GM19238 (cell line): ENCODE data around the gene RUNX3.
"Not testable (repeated sequence)": the region's sequence is repeated elsewhere in the genome, so short reads cannot be mapped to it uniquely, and the experiment has no call there.

ENCODE experiments used
- DNase-seq: peaks from one replicate; pipeline ENCODE4 v3.0.0; 2011; ENCODE audit warnings: low spot score; ENCODE audit not compliant: insufficient read length

Gene RUNX3

DNA sequence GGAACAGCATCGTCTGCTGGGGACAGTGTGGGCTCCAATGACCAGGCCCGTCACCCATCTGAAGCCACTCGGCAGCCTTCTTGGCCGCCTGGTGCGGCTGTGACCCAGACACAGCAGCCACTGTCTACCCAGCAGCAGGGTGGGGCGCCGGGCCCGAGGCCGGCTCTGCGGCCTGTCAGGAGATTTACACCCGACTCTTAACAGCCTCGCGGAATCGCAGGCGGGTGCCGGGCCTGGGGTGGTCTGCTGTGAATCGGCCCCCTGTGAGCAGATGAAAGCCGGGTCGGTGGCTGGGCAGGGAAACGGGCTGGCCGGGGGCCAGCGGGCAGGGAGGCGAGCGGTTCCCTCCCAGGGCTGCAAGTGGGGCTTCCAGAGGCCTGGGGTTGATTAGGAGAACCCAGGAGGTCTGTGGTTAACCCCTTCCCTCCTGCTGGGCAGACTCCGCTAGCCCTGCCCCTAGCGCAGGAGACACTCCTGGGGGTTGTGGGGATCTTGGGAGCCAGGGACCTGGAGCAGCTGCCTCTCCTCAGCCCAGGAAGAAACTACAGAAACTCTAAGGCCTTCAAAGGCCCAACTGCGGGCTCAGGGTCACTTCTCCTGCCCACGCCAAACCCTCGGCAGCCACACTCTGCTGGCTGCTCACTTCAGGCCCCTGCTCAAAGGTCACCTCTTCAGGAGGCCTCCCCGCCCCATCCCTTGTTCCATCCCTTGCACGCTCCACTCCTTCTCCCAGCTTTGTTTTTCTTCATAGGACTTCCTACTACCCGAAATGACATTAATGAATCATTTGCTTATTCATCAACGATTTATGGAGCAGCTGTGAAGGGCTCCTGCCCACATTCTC is 15.6 kb downstream of the RUNX3 start:
- DNase-seq = no peak

DNA sequence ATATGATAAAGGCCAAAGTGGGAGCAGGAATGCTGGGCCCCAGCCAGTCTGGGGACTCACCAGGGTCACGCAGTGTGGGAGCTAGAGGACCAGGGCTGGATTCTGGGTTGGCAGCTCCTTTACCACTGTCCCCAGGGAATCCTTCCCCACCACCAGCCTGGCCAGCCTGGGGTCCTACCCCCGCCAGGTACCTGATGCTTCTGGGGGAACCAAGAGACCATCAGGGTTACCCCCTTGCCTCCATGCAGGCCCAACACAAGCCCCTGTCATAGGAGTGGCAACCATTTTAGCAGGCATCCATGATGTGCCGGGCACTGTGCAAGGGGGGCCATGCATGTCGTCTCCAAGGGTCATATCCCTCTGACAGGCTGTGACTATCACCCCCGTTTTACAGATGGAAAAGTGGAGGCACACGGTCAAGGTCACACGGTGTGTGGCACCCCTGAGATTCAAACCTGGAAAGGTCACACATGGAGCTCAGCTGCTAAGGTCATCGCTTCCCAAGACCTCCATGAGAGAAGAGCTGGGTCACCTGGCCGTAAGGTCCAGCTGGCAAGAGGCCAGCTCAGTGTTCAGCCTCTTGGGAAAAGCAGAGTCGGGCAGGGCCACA is 16.4 kb downstream of the RUNX3 start:
- DNase-seq = no peak

DNA sequence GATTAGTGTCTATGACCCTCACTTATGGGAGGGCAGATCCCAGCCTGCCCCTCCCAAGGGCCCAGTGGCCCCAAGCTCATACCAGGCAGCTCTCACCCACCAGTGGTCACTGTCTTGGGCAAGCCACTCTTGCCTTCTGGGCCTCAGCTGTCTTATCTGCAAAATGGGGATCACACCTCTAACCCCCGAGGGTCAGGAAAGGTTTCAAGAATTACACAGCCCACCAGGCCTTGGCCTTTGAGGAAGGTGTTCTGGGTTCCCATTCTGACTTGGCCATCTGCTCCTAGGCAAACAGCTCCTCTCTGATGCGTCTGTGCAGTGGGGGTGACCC is 16.8 kb downstream of the RUNX3 start:
- no peak for DNase-seq

DNA sequence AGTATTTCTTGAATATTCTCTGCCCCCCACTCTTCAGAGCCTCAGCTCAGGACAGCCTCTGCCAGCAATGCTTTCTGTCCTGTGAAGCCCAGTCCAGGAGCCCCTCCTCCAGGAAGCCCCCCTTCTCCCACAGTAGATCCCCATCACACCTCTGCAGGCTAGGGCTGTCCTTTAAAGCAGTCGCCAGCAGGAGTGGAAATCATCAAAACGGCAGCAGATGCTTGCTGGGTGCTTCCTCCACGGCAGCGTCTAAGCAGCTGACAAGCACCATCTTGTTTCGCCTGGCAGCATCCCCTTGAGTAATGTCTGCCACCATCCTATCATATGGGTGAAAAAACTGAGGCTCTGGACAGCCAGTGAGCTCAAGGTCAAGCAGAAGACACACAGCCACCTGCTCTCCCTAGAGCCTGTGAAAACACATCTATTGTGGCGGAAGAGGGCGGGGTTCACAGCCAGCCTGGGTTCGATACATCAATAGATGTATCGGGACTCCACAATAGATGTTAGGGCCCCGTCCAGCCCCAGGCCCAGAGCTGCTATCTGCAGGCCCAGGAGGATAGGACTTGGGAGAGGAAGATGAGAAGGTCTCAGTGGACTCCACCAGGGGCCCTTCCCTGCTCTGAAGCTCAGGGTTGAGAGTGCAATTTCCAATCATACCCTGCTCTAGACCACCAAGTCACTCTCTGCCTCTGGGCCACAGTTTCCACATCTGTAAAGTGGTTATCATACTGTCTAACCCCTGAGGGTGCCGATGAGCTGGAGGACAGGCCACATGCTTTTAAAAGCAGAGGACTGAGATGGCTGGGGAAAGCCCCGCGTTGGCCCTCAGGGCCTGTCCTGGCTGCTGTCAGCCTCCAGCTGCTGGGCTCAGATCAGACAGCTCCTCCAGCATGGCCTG is 17.5 kb downstream of the RUNX3 start:
- DNase-seq = no peak

DNA sequence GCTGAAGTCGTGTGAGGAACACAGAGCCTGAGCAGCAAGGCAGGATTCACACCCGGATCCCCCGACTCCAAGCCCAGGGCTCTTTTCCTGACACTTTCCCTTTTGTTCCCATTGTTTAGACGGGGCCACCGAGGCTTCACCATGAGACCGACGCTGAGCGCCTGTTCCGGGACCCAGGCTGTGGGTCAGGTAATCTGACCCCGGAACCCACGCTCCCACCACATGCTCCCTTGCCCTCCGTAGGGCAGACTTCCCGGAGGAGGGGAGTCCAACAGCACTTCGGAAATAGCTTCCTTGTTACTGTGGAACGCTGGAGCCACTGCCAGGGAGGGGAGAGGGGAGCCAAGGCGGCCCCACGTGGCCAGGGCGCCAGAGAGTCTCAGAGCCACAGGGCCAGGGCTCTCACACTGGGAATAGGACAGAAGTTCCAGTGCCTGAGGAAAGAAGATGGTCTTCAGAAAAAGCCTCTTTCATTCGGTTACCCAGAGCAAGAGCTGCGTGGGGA is 18.4 kb downstream of the RUNX3 start:
- DNase-seq = no peak

DNA sequence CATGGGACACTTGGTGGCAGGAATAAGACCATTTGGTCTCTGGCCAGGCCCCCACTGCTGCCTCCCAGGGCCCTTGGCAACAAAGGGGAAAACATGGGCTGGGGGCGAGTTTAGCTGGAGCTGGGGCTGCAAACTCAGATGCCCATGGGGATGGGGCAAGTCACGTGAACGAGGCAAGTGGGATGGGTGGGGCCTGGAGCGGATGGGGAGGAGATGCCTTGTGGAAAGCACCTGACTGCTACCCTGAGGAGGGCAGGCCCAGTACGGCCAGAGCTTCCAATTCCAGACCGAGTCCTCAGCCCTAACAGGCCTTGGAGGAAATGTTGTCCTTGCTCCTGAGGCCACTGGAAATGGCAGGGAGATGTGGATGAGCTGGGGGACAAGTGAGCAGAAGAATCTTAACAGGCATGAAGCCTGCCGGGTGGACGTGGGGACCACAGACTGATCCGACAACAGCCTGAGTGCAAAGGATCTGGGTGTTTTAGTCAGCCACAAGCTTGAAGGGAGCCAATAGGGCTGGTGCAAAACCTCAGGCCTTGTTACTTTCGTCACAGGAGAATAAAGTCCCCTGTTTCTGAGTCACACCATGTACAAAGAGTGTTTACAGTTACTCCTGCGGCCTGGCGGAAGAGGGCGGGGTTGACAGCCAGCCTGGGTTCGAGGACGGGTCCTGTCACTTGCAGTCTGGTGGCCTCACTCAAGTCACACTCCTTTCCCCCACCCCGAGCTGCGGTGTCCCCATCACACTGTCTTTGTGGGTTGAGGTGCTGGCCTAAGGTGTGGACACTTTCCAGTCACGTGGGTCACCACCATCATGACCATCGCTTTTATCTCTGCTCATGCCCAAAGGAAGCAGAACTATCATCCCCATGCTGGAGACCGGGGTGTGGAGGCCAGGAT is 19.1 kb downstream of the RUNX3 start:
- DNase-seq = no peak

DNA sequence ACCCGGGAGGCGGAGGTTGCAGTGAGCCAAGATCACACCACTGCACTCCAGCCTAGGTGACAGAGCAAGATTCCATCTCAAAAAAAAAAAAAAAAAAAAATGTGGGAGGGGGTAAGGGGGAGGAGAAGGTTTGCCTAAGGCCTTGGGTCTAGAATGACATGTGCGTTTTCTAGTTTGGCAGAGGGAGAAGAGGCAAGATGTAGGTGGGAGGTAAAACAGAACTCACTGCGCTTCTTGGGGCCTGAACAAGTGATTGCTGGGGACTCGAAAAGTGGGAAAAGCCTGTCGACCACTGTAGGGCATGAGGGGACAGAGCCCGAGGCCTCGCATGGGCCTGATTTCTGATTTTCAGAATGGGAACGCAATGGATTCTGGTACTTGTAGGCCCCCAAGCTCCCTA is 19.9 kb downstream of the RUNX3 start:
- DNase-seq = no peak

DNA sequence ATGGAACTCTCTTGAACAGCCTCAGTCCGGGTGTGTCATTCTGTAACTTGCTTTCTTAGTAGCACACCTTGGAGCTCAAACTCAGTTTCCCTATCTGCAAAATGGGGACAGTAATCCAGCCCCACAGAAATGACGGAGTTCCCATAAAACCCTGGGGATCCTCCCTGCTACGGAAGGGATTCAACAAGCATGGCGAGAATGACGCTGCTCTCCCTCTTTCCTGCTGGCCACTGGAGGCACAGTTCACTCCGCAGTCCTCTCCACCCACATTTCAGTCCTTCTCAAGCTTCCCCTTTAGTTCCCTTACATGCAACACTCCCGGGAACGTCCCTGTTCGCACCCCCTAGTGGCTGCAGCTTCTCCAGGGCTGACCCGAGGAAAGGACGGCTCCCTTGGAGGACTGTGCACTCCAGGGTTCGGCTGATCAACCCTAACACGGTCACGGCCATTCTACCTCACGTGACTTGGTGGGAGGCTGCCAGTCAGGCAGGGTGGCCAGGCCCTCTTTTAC is 20.6 kb downstream of the RUNX3 start:
- DNase-seq = no peak

DNA sequence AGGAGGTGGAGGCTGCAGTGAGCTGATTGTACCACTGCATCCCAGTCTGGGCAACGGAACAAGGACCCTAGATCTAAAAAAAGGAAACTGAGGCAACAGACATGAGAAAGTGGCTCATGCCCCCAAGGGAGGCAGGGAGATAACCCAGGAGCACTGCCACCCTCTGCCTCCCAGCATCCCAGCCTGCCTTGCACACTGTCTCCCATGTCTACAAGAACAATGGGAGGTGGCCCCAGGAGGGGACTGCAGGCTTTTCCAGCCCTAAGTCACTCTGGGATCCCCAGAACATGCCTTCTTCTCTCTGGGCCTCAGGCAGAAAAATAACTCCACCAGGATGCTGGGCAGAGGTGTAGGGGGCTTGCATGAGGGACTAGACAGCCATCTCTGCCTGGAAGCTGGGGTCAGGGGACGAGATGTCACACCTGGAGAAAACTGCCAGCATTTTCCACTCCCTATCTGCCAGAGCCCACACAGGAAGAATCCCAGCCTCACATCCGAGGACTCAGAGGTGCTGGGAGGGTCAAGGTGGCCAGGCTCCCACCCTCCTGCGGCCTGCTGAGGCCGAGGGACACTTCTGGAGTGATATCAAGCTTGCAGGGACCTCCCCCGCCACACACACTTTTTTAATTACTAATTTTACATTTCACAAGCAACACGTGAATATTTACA is 21.4 kb downstream of the RUNX3 start:
- no peak for DNase-seq

DNA sequence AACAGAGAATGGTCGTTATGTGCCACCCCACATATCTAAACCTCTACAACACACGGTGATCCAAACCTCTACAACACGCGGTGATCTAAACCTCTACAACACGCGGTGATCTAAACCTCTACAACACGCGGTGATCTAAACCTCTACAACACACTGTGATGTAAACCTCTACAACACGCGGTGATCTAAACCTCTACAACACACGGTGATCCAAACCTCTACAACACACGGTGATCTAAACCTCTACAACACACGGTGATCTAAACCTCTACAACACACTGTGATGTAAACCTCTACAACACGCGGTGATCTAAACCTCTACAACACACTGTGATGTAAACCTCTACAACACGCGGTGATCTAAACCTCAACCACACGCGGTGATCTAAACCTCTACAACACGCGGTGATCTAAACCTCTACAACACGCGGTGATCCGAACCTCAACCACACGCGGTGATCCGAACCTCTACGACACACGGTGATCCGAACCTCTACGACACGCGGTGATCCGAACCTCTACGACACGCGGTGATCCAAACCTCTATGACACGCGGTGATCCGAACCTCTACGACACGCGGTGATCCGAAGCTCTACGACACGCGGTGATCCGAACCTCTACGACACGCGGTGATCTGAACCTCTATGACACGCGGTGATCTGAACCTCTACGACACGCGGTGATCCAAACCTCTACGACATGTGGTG is 22.3 kb downstream of the RUNX3 start:
- DNase-seq = not testable (repeated sequence)

DNA sequence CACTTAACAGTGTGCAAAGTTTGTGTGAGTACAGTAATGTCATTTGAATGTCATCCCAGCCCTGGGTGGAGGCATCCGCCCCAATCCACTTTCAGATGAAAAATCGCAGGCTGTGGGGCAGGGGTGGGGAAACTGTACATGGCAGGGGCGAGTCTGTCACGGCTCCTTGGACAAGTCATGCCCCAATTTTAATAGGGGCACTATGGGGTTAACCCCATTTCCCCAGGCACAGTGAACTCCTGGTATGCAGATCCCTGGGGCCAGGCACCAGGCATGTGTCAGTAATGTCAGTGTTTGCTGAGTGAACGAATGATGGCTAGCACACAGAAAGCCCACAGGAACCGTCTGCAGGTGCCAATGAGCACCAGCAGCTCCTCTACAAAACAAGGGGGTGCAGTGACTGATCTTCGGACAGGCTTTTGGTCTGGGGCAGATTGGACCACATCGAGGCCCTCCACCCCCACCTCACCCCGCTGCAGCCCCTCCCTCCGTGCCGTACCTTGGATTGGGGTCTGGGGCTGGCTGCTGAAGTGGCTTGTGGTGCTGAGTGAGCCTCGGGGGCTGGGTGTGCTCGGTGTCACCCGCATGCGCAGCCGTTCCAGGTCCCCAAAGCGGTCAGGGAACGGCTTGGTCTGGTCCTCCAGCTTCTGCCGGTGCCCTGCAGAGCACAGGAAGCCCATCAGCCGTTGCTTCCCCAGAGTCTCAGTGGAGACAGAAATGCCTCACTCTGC is 23.2 kb downstream of the RUNX3 start:
- no peak for DNase-seq

DNA sequence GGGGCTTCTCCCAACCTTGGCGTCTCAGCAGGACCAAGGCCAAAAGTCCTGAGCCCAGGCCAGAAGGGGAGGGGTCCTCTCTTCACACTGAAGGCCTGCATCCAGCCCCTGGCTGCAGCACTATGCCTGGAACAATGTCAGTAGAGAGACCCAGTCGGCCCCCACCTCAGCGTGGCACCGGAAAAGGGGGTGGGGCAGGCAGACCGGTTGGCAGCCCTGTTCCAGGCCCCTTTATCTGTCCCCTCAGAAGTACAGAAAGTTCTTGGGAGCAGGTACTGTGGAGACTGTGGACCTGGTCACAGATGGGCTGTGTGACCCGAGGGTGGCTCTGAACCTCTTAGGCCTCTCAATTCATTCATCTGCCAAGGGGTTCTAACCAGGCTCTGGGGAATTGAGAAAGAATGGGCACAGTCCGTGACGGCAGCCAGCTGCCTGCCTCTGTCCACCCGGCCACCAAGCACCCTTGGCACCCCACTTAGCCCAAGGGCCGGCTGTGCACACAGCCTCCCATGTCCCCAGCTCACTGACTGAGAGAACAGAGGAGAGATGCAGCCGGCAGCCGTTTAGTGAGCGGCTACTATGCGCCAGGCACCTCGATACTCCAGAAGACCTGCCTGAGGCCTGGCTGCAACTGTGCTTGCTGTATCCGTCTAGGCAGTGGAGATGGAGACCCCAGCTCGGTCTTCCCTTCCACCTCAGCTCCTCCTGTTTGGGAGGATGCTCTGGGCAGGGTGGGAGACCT is 23.9 kb downstream of the RUNX3 start:
- DNase-seq = no peak

DNA sequence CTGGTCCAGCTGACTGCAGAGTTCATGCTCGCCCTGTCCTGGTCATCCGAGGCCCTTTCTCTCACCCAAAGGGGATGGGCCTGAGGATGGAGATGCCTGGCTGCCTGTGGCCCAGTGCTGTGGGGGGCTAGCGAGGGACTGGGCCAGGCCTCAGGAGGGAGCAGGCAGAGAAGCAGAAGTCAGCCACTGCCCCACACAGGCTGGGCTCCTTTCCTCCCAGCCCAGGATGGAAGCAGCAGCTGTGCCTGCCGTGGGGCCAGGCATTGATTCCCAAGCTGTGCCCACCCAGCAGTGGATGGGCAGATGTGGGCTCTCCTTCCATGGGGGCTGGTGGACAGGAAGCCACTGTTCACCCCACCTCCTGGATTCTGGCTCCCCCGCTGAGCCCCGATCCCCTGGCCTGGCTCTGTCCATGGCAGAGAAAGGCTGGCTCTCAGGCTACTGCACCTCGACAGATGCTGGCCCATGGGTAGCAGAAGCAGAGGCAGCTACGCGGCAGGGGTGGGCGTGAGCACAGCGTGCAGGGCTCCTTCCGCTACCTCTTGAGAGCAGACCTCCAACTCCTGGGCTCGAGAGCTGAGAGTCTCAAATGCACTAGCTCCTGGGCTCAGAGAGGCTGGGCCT is 24.6 kb downstream of the RUNX3 start:
- no peak for DNase-seq

DNA sequence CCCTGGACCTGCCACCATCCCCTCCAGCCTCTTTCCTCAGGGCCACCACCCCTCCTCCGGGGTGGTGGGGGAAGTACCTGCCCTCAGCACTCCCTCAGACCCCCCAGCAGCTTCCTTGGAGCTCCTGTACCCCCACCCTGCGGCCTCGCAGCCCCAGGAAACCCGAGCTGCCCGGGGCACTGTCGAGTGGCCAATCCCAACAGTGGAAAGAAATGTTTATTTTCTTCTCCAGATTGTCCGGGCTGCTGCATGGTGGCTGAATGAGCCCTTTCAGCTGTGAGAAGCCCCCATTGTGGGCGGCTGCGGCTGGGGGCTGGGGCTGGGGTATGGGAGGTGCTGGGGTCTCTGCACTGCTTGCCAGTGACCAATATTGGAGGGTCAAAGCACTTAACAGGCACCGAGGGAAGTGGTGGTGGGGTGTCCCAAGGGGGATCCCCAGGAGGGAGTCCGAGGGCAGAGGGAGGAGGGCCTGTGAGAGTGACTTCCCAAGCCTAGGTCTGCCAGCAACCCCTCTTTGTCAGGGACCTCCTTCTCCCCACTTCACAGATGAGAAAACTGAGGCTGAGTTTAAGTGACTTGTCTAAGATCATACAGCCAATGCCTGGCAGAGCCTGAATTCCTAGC is 25.2 kb downstream of the RUNX3 start:
- no peak for DNase-seq

DNA sequence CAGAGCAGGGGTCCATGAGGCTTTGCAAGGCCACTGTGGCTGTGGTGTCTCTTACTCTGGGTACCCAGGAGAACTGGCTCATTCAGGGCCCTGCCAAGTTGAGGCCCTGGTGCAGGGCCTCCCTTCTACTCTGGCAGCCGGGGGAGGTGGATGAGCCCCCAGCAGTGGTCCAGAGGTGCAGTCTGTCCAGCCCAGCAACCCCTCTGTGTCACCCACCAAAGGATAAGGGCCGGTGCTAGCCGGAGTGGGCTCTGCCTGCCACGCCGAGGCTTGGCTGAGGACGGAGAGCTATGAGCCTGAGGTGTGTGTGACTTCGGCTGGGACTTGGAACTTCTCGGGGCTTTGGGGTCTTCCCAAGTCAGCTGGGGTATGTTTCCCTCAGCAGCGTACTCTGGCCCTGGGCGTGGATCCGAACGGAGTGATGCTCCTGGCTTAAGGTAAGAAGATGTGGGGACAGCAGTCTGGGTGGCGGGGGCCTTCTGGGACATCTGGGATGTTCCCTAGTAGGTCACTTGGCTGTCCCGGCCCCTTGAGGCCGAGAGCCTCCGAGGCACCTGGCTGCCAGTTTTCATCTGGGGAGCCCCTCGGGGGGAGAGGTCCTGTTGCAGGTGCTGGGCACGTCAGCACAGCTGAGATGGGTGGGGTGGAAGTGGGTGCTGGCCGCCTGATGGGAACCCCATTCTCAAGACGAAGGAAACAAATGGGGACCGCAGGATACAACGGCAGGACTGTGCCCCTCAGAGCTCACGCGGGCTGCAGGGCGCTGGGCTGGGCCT is 25.9 kb downstream of the RUNX3 start:
- no peak for DNase-seq

DNA sequence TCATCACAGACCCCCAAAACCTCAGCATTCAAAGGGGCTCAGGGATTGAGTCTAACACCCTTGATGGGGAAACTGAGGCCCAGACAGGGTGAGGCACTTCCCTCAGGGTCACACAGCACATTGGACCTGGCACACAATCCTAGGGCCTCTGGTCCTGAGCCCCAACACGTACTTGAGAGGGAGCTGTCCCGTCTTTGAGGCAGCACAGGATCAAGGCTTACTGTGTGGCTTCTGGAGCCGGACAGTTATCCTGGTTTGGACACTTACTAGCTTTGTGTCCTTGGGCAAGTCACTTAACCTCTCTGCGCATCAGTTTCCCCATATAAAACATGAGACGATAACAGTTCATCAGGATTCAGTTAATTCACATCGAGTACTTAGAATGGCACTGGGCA is 26.5 kb downstream of the RUNX3 start:
- no peak for DNase-seq
